ENCODE results near the gene HES7.

HES7 gene

GRCh38 chr17:8137645-8138373 lies 13.9 kb upstream of the HES7 start:
- H3K9me3 ChIP-seq (ENCODE audit: insufficient read depth, low read length, severe bottlenecking): no peaks in the 10 kb centered on the region
- H3K36me3 ChIP-seq (ENCODE audit: insufficient read depth, low read length): peaks cover 26% of the 10 kb centered on the region
- H4K20me1 ChIP-seq (ENCODE audit: insufficient read depth, low read length): no peaks in the 10 kb centered on the region
- peak overlapping the region; percentile 66 for H3K9ac ChIP-seq (ENCODE audit: low read depth, low read length)
- peak overlapping the region; percentile 19 to 68; a peak in 3 of 4 replicates for H3K4me3 ChIP-seq (ENCODE audit: low read depth in 1 of 2, low read length in 2 of 2)
- H3K4me1 ChIP-seq (ENCODE audit: insufficient read depth, low read length): peaks cover 29% of the 10 kb centered on the region
- no peak for ATAC-seq (ENCODE audit: insufficient read depth, low read depth)
- H3K79me2 ChIP-seq (ENCODE audit: insufficient read depth, low read length): no peaks in the 10 kb centered on the region
- H3K27me3 ChIP-seq (ENCODE audit: insufficient read depth, low read length, poor library complexity): no peaks in the 10 kb centered on the region
- H3K4me2 ChIP-seq (ENCODE audit: insufficient read depth, low read length): peak overlapping the region; percentile 83
- TF ChIP-seq CTCF (IDR thresholded peaks at IDR 0.05; ENCODE audit: borderline replicate concordance, extremely low read depth, low read length, poor library complexity, severe bottlenecking) (no peak), EZH2 (IDR thresholded peaks at IDR 0.05; ENCODE audit: borderline replicate concordance, low read depth, low read length, severe bottlenecking) (no peak)
- H2AFZ ChIP-seq (ENCODE audit: low read depth, low read length): peak overlapping the region; percentile 78
- DNase-seq: no peak
- peak overlapping the region; percentile 93 for H3K27ac ChIP-seq (ENCODE audit: low read length)

- H3K9ac ChIP-seq (ENCODE audit: low read depth, low read length): no peak overlapping the region
- H3K4me3 ChIP-seq (ENCODE audit: low read depth in 1 of 2, low read length in 2 of 2): no peak overlapping the region
- H3K9me3 ChIP-seq (ENCODE audit: insufficient read depth, low read length, severe bottlenecking): no peaks in the 10 kb centered on the region
- DNase-seq (no peak), ATAC-seq (ENCODE audit: insufficient read depth, low read depth) (no peak)
- no peaks in the 10 kb centered on the region for H4K20me1 ChIP-seq (ENCODE audit: insufficient read depth, low read length)
- no peaks in the 10 kb centered on the region for H3K36me3 ChIP-seq (ENCODE audit: insufficient read depth, low read length)
- no peak overlapping the region for H2AFZ ChIP-seq (ENCODE audit: low read depth, low read length)
- no peak overlapping the region for H3K27ac ChIP-seq (ENCODE audit: low read length)
- TF ChIP-seq CTCF (IDR thresholded peaks at IDR 0.05; ENCODE audit: borderline replicate concordance, extremely low read depth, low read length, poor library complexity, severe bottlenecking): no peak
- H3K79me2 ChIP-seq (ENCODE audit: insufficient read depth, low read length): no peaks in the 10 kb centered on the region
- peaks cover 15% of the 10 kb centered on the region for H3K4me1 ChIP-seq (ENCODE audit: insufficient read depth, low read length)
- H3K27me3 ChIP-seq (ENCODE audit: insufficient read depth, low read length, poor library complexity): peaks cover 3% of the 10 kb centered on the region
- no peak overlapping the region for H3K4me2 ChIP-seq (ENCODE audit: insufficient read depth, low read length)
Measured at GRCh38 chr17:8133941-8134340, 10.0 kb upstream of the HES7 start.

- H3K9me3 ChIP-seq (ENCODE audit: insufficient read depth, low read length, severe bottlenecking): no peaks in the 10 kb centered on the region
- no peaks in the 10 kb centered on the region for H3K79me2 ChIP-seq (ENCODE audit: insufficient read depth, low read length)
- no peak for DNase-seq
- H3K9ac ChIP-seq (ENCODE audit: low read depth, low read length): no peak overlapping the region
- H3K4me3 ChIP-seq (ENCODE audit: low read depth in 1 of 2, low read length in 2 of 2): no peak overlapping the region
- no peak overlapping the region for H3K27ac ChIP-seq (ENCODE audit: low read length)
- no peak overlapping the region for H2AFZ ChIP-seq (ENCODE audit: low read depth, low read length)
- H4K20me1 ChIP-seq (ENCODE audit: insufficient read depth, low read length): no peaks in the 10 kb centered on the region; the same call in 1 of the 2 replicates
- H3K27me3 ChIP-seq (ENCODE audit: insufficient read depth, low read length, poor library complexity): peaks cover 3% of the 10 kb centered on the region
- H3K4me2 ChIP-seq (ENCODE audit: insufficient read depth, low read length): no peak overlapping the region
- H3K36me3 ChIP-seq (ENCODE audit: insufficient read depth, low read length): no peaks in the 10 kb centered on the region
- no peak for TF ChIP-seq CTCF (IDR thresholded peaks at IDR 0.05; ENCODE audit: borderline replicate concordance, extremely low read depth, low read length, poor library complexity, severe bottlenecking)
- no peak for TF ChIP-seq EZH2 (IDR thresholded peaks at IDR 0.05; ENCODE audit: borderline replicate concordance, low read depth, low read length, severe bottlenecking)
- H3K4me1 ChIP-seq (ENCODE audit: insufficient read depth, low read length): peaks cover 14% of the 10 kb centered on the region
- ATAC-seq (ENCODE audit: insufficient read depth, low read depth): no peak
Measured at GRCh38 chr17:8133399-8133798, 9.5 kb upstream of the HES7 start.
